HEK293 (cell line): ENCODE measurements around the gene MRPL51.

Experiments used
- CTCF ChIA-PET: fragments of 350-600 bp; formaldehyde crosslinking; extraction: SDS; loops from one replicate; lab custom pipeline; 2021; ENCODE audit warnings: antibody characterized with exemption; lab: Yijun Ruan, JAX
- POLR2A ChIA-PET: fragments of 300-600 bp; formaldehyde crosslinking; extraction: SDS; loops from one replicate; lab custom pipeline; 2020; ENCODE audit warnings: antibody characterized with exemption, inconsistent platforms; lab: Yijun Ruan, JAX
- H3K27ac ChIP-seq: fragments of 200-500 bp; sonication (Bioruptor generic); 2 replicates; pipeline ENCODE4 v1.5.1; 2014; ENCODE audit warnings: low read depth, low read length, control low read depth, inconsistent platforms; ENCODE audit errors: extremely low read depth
- H3K36me3 ChIP-seq, 2 experiments: fragments of 200-500 bp in 1 of 2; sonication (Bioruptor generic) in 1 of 2; 1 replicate in 1 of 2; 2 replicates in 1 of 2; pipeline ENCODE4 v1.5.1; 2014 to 2017; ENCODE audit warnings: inconsistent platforms in 2 of 2, low read length in 2 of 2; ENCODE audit not compliant: control insufficient read depth in 2 of 2, insufficient read depth in 1 of 2
- H3K4me1 ChIP-seq: fragments of 200-500 bp; sonication (Bioruptor generic); 2 replicates; pipeline ENCODE4 v1.5.1; 2014; ENCODE audit warnings: mild to moderate bottlenecking, low read length, inconsistent platforms; ENCODE audit not compliant: control insufficient read depth, insufficient read depth
- H3K4me3 ChIP-seq: 2 replicates; pipeline ENCODE4 v1.5.1; 2011; ENCODE audit warnings: low read depth, mild to moderate bottlenecking, control low read depth, low read length, moderate library complexity
- H3K9me3 ChIP-seq: fragments of 200-500 bp; sonication (Bioruptor generic); 2 replicates; pipeline ENCODE4 v1.5.1; 2014; ENCODE audit warnings: low read depth, low read length, inconsistent platforms; ENCODE audit not compliant: control insufficient read depth, insufficient read depth
- BCL6B ChIP-seq: fragments of 450-650 bp; formaldehyde crosslinking; IDR thresholded peaks from 2 replicates; pipeline ENCODE4 v1.5.1; 2017; ENCODE audit warnings: missing biosample characterization, missing genetic modification characterization
- HOXC10 ChIP-seq: sonication (generic); formaldehyde crosslinking; IDR thresholded peaks from 2 replicates; pipeline ENCODE4 v1.8.1; 2023; ENCODE audit warnings: mild to moderate bottlenecking, missing genetic modification reagents
- IKZF3 ChIP-seq: fragments of 450-650 bp; IDR thresholded peaks from 2 replicates; pipeline ENCODE4 v1.5.0; 2018; ENCODE audit warnings: missing biosample characterization, mild to moderate bottlenecking, missing genetic modification characterization, moderate library complexity
- PBX3 ChIP-seq: sonication (generic); formaldehyde crosslinking; IDR thresholded peaks from 2 replicates; pipeline ENCODE4 v1.8.1; 2022; ENCODE audit warnings: mild to moderate bottlenecking, moderate library complexity, missing genetic modification reagents
- SCRT1 ChIP-seq: fragments of 450-650 bp; formaldehyde crosslinking; IDR thresholded peaks from 2 replicates; pipeline ENCODE4 v1.5.1; 2016; ENCODE audit warnings: missing biosample characterization, missing genetic modification characterization, borderline replicate concordance
- WT1 ChIP-seq: fragments of 450-650 bp; formaldehyde crosslinking; IDR thresholded peaks from 2 replicates; pipeline ENCODE4 v1.5.1; 2016; ENCODE audit warnings: missing biosample characterization, missing genetic modification characterization
- ZBTB1 ChIP-seq: fragments of 450-650 bp; formaldehyde crosslinking; IDR thresholded peaks from 2 replicates; pipeline ENCODE4 v1.5.1; 2016; ENCODE audit warnings: missing biosample characterization, missing genetic modification characterization
- ZEB2 ChIP-seq: fragments of 450-650 bp; formaldehyde crosslinking; IDR thresholded peaks from 2 replicates; pipeline ENCODE4 v1.5.1; 2016; ENCODE audit warnings: missing biosample characterization, missing genetic modification characterization
- ZNF121 ChIP-seq: fragments of 450-650 bp; formaldehyde crosslinking; IDR thresholded peaks from 2 replicates; pipeline ENCODE4 v1.5.1; 2016; ENCODE audit warnings: missing biosample characterization, missing genetic modification characterization
- ZNF214 ChIP-seq: fragments of 450-650 bp; formaldehyde crosslinking; IDR thresholded peaks from 2 replicates; pipeline ENCODE4 v1.5.1; 2017; ENCODE audit warnings: missing biosample characterization, mild to moderate bottlenecking, missing genetic modification characterization, borderline replicate concordance
- ZNF280D ChIP-seq: fragments of 450-650 bp; formaldehyde crosslinking; IDR thresholded peaks from 2 replicates; pipeline ENCODE4 v1.5.1; 2016; ENCODE audit warnings: missing biosample characterization, missing genetic modification characterization
- ZNF398 ChIP-seq: fragments of 450-650 bp; formaldehyde crosslinking; IDR thresholded peaks from 2 replicates; pipeline ENCODE4 v1.5.1; 2017; ENCODE audit warnings: missing biosample characterization, missing genetic modification characterization
- ZNF449 ChIP-seq: fragments of 450-650 bp; formaldehyde crosslinking; IDR thresholded peaks from 2 replicates; pipeline ENCODE4 v1.5.1; 2017; ENCODE audit warnings: missing biosample characterization, mild to moderate bottlenecking, missing genetic modification characterization, moderate library complexity
- ZNF48 ChIP-seq: fragments of 450-650 bp; formaldehyde crosslinking; IDR thresholded peaks from 2 replicates; pipeline ENCODE4 v1.5.1; 2016; ENCODE audit warnings: missing biosample characterization, missing genetic modification characterization
- ZNF548 ChIP-seq: fragments of 450-650 bp; formaldehyde crosslinking; IDR thresholded peaks from 2 replicates; pipeline ENCODE4 v1.5.1; 2016; ENCODE audit warnings: missing biosample characterization, missing genetic modification characterization
- ZNF555 ChIP-seq: fragments of 450-650 bp; formaldehyde crosslinking; conservative IDR thresholded peaks from 2 replicates; pipeline ENCODE4 v1.5.1; 2017; ENCODE audit warnings: missing biosample characterization, mild to moderate bottlenecking, missing genetic modification characterization, inconsistent platforms
- ZNF621 ChIP-seq: fragments of 450-650 bp; formaldehyde crosslinking; IDR thresholded peaks from 2 replicates; pipeline ENCODE4 v1.5.1; 2017; ENCODE audit warnings: missing biosample characterization, missing genetic modification characterization
- ZNF791 ChIP-seq: fragments of 450-650 bp; formaldehyde crosslinking; IDR thresholded peaks from 2 replicates; pipeline ENCODE4 v1.5.1; 2016; ENCODE audit warnings: missing biosample characterization, missing genetic modification characterization
- ZSCAN16 ChIP-seq: fragments of 450-650 bp; formaldehyde crosslinking; IDR thresholded peaks from 2 replicates; pipeline ENCODE4 v1.5.1; 2016; ENCODE audit warnings: missing biosample characterization, missing genetic modification characterization
- ZSCAN18 ChIP-seq: fragments of 450-650 bp; formaldehyde crosslinking; IDR thresholded peaks from 2 replicates; pipeline ENCODE4 v1.5.1; 2016; ENCODE audit warnings: missing biosample characterization, missing genetic modification characterization

MRPL51 gene

GRCh38 chr12:6526201-6526600, 33.1 kb upstream of the MRPL51 start (continued):
- TF ChIP-seq BCL6B (tag by site-specific recombination), result no peak
- no peak for TF ChIP-seq ZSCAN16 (tag by site-specific recombination)
- TF ChIP-seq PBX3 (CRISPR knock-in tag), result no peak
- TF ChIP-seq HOXC10 (CRISPR knock-in tag), result no peak

GRCh38 chr12:6524648-6525047, 31.6 kb upstream of the MRPL51 start:
- Histone ChIP-seq H3K4me1 (no peaks in the 10 kb centered on the region), H3K9me3 (no peaks in the 10 kb centered on the region), H3K4me3 (no peak overlapping the region), H3K27ac (no peak overlapping the region), H3K36me3 (peaks cover 78 to 100% of the 10 kb centered on the region in 2 experiments)
- ChIA-PET CTCF (no interaction called here), POLR2A (no interaction called here)
- TF ChIP-seq BCL6B (tag by site-specific recombination) (no peak), SCRT1 (tag by site-specific recombination) (no peak), ZNF555 (tag by site-specific recombination) (no peak), ZNF548 (tag by site-specific recombination) (no peak), ZSCAN18 (no peak), ZNF48 (tag by site-specific recombination) (no peak), WT1 (tag by site-specific recombination) (no peak), ZNF621 (tag by site-specific recombination) (no peak)

GRCh38 chr12:6523708-6524107, 30.6 kb upstream of the MRPL51 start:
- H3K27ac ChIP-seq, result no peak overlapping the region
- POLR2A ChIA-PET, result interaction anchor here (0.5 to 2.9 kb wide), 4 partner anchors 9 to 146 kb away, joined by 3 to 12 read pairs (median 5); partner anchors contain the start of gene GAPDH
- CTCF ChIA-PET, result interaction anchor here (0.7 to 0.8 kb wide), 2 partner anchors 13 to 14 kb away, joined by 4 read pairs; no protein-coding TSS in a partner anchor
- H3K9me3 ChIP-seq, result no peaks in the 10 kb centered on the region
- no peak overlapping the region for H3K4me3 ChIP-seq
- H3K4me1 ChIP-seq, result no peaks in the 10 kb centered on the region
- peaks cover 81 to 98% of the 10 kb centered on the region in 2 experiments for H3K36me3 ChIP-seq
- TF ChIP-seq ZBTB1 (tag by site-specific recombination) (no peak), ZNF280D (tag by site-specific recombination) (no peak), ZNF214 (tag by site-specific recombination) (no peak), ZNF791 (tag by site-specific recombination) (no peak), ZEB2 (tag by site-specific recombination) (no peak), ZNF398 (no peak), ZNF121 (tag by site-specific recombination) (no peak), IKZF3 (tag by site-specific recombination) (no peak), ZNF449 (tag by site-specific recombination) (no peak)
